Fibroblast of gingiva (primary cell): Measurements from ENCODE around the gene CYB5R4.
A peak's percentile ranks its signal among the peaks of the same experiment; 100 is the strongest.
"Not testable (repeated sequence)": the region's sequence is repeated elsewhere in the genome, so short reads cannot be mapped to it uniquely, and the experiment has no call there.

Source experiments
- DNase-seq: peaks from one replicate; pipeline ENCODE4 v3.0.0-alpha.2; 2011; ENCODE audit warnings: low read depth

The CYB5R4 gene

DNA sequence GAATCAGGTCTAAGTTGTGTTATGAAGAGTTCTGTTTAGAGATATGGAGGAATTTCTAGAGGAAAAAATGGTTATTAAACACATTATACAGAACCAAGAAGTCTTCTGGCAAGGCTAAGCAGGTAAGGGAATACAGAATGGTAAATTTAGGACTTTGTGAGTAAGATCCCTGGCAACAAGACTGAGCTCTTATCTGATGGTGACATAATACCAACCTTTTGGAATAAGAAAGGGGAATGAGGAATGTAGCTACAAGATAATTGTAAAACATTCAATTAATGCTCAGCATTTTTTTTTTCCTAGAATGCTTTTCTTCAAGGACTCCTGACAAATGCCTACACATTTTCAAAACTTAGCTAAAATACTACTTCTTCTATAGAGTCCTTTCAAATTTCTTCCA is 51.8 kb downstream of the CYB5R4 start:
- no peak for DNase-seq

DNA sequence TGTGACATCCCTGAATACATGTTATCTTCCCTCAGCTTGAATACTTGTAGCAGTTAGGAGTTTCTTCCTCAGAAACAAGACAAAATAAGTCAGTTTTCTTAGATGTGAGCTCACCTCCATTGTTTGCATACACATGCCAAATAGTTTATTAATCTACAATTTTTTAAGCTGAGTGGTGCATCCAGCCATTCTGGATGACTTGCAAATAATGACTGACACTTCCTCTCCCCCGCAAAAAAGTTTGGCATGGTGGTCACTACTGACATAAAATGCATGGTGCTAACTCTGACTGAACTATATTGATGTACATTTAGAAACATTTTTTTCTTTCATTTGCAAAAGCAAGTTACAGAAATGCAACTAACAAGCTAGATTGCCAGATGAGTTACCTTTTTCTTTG is 55.5 kb downstream of the CYB5R4 start:
- DNase-seq = no peak

DNA sequence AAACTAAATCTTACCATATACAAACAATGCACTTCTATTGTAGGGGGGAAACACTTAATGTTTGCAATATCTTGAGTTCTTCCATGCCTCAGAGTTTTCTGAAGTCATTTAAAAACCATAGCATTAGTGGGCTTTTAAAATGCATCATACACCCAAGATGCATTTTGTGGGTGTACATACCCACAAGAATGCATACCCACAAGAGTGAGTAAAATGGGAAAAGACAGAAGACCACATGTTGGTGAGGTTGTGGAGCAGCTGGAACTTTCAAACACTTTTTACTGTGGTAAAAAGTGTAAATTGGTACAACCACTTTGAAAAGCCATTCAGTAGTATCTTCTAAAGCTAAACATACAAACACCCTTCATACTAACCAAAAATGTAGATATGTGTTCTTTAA is 57.5 kb downstream of the CYB5R4 start:
- no peak for DNase-seq

DNA sequence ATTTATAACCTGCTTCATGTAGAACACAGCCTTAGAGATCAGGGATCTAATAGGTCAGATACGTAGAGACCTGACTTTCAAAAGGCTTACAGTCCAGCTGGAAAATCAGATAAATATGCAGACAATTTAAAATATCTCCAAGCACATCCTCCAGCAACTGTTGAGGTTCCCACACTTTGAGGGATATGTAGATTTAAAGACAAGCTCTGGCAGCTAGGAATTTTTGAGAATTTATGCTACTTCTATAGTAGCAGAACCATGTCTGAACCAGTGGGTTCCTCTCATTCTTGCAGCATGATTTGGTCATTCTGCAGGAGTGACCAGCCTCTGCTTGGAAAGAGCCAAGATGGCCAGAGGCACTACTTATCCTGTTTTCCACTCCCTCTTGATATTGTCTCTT is 60.5 kb downstream of the CYB5R4 start:
- no peak for DNase-seq

DNA sequence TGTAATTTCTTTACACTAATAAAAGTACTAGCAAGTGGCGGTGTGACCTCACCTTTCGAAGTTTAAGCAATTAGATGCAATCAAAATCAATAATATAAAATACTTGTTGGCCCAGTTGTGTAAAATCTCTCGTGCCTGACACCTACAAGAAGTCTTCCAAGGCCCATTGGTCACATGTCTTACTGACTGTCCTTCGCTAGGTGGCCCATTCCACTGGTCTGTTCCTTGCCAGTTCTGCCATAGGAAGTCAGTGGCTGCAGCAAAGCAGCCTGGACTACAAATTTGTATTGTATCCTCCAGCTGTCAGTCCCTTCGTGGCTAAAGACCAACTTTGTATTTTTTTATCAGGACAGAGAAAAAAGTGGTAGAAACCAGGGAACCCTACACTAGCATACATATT is 61.8 kb downstream of the CYB5R4 start:
- no peak for DNase-seq

DNA sequence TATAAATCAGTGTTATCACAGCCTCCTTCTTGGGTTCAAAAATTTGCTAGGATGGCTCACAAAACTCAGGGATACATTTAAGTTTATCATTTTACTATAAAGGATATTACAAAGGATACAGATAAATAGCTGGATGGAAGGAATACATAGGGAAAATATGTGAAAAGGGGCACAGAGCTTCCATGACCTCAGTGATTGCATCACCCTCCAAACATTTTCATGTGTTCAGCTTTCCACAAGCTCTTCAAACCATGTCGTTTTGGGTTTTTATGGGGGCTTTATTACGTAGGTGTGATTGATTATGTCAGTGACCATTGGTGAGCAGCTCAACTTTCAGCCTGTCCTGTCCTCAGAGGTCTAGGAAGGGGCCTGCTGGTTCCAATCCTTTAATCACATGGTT is 68.0 kb downstream of the CYB5R4 start:
- DNase-seq = no peak

DNA sequence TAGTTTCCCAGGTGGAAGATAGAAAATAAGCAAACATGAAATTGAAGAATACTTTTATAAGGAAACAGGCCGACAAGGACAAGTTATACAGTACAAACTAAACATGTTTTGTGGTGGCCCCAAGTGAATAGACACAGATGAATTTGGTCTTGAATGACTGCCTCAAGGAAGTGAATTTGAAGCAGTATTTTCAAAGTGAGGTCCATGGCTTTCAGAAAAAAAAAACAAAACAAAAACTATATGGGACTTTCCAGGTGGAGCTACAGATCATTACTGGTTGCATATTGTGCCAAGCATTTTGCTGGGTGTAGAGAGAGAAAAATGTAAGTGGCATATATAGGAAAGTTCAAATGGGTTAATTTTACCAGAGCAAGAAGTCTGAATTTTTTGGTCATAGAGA is 68.8 kb downstream of the CYB5R4 start:
- DNase-seq = no peak

DNA sequence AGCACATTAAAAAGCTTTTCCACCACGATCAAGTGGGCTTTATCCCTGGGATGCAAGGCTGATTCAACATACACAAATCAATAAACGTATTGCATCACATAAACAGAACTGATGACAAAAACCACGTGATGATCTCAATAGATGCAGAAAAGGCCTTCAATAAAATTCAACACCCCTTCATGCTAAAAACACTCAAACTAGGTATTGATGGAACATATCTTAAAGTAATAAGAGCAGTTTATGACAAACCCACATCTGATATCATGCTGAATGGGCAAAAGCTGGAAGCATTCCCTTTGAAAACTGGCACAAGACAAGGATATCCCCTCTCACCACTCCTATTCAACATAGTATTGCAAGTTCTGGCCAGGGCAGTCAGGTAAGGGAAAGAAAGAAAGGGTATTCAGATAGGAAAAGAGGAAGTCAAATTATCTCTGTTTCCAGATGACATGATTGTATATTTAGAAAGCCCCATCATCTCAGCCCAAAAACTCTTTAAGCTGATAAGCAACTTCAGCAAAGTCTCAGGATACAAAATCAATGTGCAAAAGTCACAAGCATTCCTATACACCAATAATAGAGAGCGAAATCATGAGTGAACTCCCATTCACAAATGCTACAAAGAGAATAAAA is 86.8 kb downstream of the CYB5R4 start:
- not testable (repeated sequence) for DNase-seq

DNA sequence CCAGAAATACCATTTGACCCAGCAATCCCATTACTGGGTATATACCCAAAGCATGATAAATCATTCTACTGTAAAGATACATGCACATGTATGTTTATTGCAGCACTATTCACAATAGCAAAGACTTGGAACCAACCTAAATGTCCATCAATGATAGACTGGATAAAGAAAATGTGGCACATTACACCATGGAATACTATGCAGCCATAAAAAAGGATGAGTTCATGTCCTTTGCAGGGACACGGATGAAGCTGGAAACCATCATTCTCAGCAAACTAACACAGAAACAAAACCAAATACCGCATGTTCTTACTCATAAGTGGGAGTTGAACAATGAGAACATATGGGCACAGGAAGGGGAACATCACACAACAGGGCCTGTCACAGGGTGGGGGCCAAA is 88.5 kb downstream of the CYB5R4 start:
- not testable (repeated sequence) for DNase-seq

DNA sequence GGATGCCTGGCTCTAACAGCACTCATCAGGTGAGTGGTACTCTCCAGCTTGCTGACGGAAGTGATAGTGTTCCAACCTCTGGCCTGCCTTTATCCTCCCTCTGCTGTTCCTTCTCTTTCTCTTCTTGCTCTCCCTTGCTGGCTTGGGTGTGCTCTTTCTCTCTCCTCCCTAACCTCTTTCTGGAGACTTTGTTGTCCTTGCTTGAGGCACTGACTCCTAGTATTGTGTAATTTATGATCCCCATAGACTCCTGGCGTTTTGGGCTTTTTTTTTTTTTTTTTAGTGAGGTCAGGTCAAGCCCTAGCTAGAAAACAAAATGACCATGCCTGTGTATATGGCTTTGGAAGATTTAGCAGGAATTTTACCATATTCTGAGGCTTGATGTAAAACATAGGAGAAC is 89.4 kb downstream of the CYB5R4 start:
- DNase-seq = no peak

DNA sequence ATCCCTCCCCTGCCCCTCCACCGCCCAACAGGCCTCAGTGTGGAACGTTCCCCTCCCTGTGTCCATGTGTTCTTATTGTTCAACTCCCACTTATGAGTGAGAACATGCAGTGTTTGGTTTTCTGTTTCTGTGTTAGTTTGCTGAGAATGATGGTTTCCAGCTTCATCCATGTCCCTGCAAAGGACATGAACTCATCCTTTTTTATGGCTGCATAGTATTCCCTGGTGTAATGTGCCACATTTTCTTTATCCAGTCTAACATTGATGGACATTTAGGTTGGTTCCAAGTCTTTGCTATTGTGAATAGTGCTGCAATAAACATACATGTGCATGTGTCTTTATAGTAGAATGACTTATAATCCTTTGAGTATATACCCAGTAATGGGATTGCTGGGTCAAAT is 91.9 kb downstream of the CYB5R4 start:
- not testable (repeated sequence) for DNase-seq

DNA sequence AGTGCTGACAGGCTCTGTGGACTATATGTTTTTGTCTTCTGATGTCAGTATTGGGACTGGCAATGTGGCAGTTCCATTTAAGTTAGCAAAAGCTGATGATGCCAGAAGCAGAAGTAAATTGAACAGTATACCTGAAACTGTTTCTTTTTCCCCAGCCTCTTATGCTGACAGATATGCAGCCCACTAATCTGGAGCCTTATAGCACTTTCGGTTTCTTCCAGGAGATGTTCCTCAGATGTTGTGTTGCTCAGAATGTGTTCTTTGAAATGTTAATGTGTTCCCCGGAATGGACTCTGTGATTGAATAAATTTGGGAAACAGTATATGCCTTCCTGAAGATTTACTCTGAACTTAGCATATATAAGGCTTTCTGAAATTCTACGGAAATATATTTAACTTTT is 93.3 kb downstream of the CYB5R4 start:
- DNase-seq = no peak

DNA sequence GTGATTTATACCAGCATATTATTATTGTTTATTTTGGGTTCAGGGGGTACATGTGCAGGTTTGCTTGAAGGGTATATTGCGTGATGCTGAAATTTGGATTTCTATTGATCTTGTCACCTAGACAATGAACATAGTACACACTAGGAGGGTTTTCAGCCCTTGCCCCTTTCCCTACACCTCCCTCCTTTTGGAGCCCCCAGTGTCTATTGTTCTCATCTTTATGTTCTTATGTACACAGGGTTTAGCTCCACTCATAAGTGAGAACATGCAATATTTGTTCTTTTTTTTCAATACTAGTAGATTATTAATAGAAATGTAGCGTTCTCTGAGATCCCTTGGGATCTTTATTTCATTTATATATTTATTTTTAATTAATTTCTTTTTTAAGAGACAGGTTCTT is 94.9 kb downstream of the CYB5R4 start:
- no peak for DNase-seq

DNA sequence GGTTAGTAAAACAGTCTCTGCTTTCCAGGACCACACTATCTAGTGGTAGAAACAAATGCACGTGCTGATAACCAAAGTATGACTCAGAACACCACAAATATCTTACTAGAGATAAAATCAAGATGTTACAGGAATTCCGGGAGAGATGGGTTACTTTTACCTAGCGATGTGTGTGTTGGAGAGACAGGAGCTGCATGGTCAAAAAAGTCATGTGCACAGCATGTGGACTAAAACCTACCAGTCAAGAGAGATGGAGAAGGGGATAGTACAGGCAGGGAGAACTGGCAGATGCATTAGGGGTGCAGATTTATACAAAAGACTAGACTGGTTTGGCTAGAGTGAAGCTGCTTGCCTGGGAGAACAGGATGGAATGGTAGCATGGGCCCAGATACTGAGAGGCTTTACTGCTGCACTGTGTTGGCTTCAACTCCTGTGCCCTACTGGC is 98.8 kb downstream of the CYB5R4 start:
- DNase-seq = no peak

DNA sequence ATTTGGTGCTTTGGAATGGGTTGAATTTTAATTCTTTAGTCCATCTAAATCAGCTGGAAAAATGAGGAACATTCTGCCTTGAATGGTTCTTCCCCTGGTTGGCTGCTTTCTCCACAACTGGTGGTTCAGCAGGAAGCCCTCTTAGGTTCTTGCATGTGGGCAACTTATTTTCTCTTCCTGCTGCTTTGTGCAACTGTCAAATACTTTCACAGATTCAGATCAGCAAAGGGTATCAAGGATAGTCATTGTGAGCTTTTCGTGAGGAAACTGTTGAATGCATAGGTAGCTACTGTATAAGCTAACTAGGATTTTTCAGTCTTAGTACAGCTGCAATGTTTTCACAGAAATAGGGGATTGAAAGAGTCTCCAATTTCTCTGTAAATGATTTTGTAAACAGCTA is 101.2 kb downstream of the CYB5R4 start:
- no peak for DNase-seq

DNA sequence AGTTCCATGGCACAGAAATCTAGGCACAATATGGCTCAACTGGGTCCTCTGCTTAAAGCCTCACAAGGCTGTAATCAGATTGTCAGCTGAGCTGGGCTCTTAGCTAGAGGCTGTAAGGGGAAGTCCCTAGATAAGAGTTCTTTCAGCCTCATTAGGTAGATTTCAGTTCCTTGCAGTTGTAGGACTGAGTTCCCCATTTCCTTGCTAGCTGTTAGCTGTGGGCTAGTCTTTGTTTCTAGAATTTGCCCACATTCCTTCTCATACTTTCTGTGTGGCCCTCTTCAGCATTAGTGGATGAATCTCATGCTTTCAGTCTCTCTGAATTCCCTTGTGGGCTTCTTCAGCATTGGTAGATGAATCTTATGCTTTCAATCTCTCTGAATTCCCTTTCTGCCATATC is 103.1 kb downstream of the CYB5R4 start:
- no peak for DNase-seq

DNA sequence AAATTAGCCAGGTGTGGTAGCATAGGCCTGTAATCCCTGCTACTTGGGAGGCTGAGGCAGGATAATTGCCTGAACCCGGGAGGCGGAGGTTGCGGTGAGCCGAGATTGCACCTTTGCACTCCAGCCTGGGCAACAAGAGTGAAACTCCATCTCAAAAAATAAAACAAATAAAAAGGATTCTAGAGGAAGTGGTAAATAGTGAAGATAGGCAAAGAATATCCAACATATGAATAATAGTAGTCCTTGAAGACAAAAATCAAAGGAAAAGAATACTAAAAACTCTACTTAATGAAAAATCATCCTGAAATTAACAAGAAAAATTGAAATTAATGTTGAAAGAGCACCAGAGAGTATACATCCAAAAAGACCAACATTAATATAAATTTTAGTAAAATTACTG is 107.0 kb downstream of the CYB5R4 start:
- no peak for DNase-seq

DNA sequence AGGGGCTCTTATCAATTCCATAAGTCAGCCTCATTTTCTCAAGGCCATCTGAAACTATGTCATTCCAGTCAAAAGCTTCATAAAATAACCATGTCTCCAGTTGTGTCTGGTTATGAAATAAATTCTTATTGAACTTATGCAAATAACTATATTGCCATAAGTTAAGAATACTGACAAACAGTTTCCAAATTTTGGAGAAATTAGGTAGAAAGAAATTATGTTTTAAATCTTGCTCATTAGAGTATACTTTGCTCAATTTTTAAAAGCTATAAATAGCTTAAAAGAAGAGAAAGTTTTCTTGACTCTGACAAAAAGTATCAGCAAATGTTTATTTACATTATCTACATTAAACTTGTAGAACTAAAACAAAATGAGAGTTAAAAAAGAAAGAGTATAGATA is 111.1 kb downstream of the CYB5R4 start:
- no peak for DNase-seq

DNA sequence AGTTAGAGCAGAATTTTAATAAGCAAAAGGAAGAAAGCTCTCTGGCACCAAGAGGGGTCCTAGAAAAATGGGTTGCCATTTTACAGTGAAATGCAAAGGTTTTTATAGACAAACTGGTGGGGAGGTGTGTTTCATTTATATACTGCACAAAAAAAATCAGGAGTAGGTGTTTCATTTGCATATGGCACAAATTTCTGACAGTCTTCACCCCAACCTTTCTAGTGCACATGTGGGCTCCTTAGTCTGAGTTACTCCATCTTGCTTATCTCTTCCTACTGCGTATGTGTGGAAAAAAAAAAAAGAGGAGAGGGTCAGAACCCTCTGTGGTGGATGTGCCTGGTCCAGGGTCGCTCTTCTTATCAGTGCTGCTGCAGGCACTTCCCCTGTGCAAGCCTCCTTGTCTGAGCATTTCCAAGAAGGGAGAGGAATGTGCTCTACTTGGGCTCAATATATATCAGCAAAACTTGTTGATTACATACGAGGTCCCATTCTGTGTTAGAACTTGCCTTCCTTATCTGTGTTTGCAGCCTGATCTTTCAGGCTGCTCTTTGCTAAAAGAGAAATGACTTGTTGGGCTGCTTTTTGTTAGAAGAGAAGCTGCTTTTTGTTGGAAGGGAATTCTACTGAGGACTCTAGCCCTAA is 115.0 kb downstream of the CYB5R4 start:
- no peak for DNase-seq

DNA sequence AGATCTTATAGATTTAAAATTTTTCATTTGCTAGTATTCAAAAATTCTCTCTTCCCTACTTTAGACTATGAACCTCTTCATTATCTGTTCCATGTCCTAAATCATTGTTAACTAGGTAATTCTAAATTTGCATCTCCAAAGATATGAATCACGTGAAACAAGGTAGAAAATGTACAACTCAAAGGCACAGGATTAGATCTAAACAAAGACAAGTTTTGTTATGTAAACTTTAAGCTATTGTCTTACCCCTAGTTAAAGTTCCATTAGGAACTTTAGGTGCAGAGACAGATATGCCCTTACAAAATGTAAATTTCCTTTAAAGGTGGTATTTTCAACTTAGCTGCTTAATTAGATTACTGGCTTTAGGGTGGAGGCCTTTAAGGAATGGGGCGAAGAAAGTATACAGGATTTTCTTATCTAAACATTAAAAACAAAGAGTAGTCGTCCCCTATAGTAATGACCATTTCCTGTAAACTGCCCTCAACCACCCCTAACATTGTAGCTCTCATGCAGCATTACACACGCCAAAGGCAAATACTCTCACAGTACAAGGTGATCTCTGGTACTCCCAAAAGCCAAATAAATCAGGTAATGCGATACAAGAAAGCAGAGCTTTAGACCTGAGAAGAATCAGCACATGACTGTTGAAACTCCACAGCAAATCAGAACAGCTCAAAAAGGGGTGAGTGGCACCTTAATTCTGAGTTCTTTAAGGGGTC is 116.7 kb downstream of the CYB5R4 start:
- DNase-seq = no peak

DNA sequence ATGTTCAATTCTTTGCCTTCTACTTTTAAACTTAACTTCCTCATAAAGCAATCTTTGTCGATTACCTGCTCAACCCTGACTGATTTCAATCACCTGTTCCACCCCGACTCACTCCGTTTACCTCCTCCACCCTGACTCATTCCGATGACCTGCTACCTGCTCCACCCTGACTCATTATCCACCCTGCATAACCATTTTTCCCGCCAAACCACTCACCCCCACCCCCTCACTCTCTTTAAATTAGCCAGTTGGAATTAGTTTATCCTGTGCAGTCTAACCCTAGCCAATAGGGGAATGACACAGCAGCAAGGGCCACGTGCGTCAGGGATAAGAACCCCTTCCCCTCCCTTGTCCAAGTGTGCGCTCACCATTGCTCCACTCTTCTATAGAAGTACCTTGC is 117.4 kb downstream of the CYB5R4 start:
- no peak for DNase-seq

DNA sequence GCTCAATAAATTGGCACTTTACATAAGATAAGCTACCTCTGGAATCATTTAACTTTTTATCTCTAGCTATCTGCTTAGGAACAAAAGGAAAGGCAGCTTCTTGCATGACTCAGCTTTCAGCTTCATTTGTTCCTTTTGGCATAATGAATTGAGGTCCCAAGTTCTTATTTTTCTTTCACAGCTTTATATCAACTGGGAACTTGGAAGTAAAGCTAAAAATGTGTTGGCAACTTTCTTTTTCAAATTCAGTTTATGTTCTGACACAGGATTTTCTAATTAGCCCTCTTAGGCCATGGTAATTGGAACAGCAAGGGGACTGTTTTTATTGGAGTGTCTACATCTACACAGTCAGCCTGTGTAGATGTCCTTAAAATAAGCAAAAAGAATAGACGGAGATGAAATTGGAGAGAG is 118.8 kb downstream of the CYB5R4 start:
- DNase-seq = peak; percentile 76

DNA sequence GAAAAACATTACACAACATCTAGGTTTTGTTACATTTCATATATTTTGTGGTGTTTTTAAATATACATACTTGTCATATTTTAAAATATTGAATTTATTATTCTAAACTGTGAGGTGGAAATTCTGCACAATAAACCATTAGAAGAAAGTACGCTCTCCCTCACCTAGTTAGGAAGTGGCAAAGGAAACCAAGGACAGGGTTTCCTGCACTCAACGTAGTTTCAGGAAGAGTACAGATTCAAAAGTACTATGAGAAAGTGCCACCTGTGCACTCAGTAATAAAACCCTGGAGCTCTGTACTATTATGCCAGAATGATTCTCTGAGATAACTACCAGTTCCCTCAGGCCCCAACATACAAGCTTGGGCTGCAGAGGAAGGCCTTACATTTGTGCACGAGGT is 119.5 kb downstream of the CYB5R4 start:
- no peak for DNase-seq

DNA sequence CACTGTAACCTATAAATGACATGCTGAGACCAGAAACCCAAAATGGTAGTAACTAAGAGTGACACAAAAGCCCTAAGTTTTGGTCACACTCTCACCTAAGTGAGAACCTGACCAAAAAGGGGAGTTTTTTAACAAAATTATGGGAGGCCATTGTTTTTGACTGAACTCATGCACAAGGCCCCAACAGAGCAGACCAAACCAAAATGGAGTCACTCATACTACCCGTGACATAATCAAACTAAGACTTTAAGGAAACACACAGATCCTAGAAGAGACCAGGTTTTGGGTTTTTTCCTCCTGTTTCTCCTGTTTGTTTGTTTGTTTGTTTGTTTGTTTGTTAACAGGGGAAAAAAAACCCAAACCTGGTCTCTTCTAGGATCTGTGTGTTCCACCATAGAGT is 124.9 kb downstream of the CYB5R4 start:
- DNase-seq = no peak
